Testis (tissue), 2 donors: ENCODE data around the gene VWF.

Experiments
- POLR2A ChIP-seq: fragments of 450-650 bp; IDR thresholded peaks from one replicate; pipeline ENCODE4 v1.6.1; 2017; ENCODE audit warnings: antibody characterized with exemption, mild to moderate bottlenecking, moderate library complexity
- TF ChIP-seq, protein P1 (sequence below), 3 experiments: fragments of 450-650 bp in 2 of 3; fragments of 200-600 bp in 1 of 3; sonication (generic) in 1 of 3; IDR thresholded peaks; one replicate each; pipeline ENCODE4 v1.5.1; 2016 to 2019; ENCODE audit warnings: antibody characterized with exemption in 3 of 3, mild to moderate bottlenecking in 2 of 3, moderate library complexity in 1 of 3

DNA sequence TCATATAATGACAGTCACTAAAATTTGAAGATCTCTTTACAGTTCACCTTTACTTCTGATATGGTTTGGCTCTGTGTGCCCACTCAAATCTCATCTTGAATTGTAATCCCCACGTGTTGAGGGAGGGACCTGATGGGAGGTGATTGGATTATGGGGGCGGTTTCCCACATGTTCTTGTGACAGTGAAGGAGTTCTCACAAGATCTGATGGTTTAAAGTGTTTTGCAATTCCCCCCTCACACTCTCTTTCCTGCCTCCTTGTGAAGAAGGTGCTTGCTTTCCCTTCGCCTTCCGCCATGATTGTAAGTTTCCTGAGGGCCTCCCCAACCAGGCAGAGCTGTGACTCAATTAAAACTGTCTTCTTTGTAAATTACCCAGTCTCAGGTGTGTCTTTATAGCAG lies 48.4 kb upstream of the VWF start:
- TF ChIP-seq, protein P1, sequence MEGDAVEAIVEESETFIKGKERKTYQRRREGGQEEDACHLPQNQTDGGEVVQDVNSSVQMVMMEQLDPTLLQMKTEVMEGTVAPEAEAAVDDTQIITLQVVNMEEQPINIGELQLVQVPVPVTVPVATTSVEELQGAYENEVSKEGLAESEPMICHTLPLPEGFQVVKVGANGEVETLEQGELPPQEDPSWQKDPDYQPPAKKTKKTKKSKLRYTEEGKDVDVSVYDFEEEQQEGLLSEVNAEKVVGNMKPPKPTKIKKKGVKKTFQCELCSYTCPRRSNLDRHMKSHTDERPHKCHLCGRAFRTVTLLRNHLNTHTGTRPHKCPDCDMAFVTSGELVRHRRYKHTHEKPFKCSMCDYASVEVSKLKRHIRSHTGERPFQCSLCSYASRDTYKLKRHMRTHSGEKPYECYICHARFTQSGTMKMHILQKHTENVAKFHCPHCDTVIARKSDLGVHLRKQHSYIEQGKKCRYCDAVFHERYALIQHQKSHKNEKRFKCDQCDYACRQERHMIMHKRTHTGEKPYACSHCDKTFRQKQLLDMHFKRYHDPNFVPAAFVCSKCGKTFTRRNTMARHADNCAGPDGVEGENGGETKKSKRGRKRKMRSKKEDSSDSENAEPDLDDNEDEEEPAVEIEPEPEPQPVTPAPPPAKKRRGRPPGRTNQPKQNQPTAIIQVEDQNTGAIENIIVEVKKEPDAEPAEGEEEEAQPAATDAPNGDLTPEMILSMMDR (IDR thresholded peaks at IDR 0.05), result no peak
- no peak for TF ChIP-seq POLR2A
